ENCODE data around the gene KLHL18. TPM values are rescaled to one million over a fixed set of nuclear protein-coding genes. Genes with fewer than 3 reads are reported as not detected.

The KLHL18 gene
- total RNA-seq, 1 experiment from 2014 or later = 35.4 TPM

DNA sequence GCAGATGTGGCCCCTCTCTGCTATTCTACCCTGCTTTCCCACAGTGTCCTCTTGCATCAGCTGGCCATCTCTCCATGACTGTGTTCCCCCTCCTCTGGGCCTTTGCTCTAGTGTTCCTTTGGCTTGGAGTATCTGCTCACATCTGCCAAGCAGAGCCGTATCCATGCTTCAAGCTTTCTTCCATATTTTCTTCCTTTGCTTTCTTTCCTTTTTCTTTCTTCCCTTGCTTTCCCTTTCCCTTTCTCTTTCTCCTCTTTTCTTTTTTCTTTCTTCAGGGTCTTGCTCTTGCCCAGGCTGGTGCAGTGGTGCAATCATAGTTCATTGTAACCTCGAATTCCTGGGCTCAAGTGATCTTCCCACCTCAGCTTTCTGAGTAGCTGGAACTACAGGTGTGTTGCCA is 12.6 kb downstream of the KLHL18 start:
- in situ Hi-C loops (cut with HindIII; ENCODE audit: low pct_unique_long_range_greater_than_20kb, low sequenced_read_pairs) = no loop called here
- TF ChIP-seq, protein P1, sequence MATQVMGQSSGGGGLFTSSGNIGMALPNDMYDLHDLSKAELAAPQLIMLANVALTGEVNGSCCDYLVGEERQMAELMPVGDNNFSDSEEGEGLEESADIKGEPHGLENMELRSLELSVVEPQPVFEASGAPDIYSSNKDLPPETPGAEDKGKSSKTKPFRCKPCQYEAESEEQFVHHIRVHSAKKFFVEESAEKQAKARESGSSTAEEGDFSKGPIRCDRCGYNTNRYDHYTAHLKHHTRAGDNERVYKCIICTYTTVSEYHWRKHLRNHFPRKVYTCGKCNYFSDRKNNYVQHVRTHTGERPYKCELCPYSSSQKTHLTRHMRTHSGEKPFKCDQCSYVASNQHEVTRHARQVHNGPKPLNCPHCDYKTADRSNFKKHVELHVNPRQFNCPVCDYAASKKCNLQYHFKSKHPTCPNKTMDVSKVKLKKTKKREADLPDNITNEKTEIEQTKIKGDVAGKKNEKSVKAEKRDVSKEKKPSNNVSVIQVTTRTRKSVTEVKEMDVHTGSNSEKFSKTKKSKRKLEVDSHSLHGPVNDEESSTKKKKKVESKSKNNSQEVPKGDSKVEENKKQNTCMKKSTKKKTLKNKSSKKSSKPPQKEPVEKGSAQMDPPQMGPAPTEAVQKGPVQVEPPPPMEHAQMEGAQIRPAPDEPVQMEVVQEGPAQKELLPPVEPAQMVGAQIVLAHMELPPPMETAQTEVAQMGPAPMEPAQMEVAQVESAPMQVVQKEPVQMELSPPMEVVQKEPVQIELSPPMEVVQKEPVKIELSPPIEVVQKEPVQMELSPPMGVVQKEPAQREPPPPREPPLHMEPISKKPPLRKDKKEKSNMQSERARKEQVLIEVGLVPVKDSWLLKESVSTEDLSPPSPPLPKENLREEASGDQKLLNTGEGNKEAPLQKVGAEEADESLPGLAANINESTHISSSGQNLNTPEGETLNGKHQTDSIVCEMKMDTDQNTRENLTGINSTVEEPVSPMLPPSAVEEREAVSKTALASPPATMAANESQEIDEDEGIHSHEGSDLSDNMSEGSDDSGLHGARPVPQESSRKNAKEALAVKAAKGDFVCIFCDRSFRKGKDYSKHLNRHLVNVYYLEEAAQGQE (IDR thresholded peaks at IDR 0.05; ENCODE audit: insufficient read depth in 1 of 2, low read depth in 2 of 2, low read length in 1 of 2) = no peak
- TF ChIP-seq, protein P2, sequence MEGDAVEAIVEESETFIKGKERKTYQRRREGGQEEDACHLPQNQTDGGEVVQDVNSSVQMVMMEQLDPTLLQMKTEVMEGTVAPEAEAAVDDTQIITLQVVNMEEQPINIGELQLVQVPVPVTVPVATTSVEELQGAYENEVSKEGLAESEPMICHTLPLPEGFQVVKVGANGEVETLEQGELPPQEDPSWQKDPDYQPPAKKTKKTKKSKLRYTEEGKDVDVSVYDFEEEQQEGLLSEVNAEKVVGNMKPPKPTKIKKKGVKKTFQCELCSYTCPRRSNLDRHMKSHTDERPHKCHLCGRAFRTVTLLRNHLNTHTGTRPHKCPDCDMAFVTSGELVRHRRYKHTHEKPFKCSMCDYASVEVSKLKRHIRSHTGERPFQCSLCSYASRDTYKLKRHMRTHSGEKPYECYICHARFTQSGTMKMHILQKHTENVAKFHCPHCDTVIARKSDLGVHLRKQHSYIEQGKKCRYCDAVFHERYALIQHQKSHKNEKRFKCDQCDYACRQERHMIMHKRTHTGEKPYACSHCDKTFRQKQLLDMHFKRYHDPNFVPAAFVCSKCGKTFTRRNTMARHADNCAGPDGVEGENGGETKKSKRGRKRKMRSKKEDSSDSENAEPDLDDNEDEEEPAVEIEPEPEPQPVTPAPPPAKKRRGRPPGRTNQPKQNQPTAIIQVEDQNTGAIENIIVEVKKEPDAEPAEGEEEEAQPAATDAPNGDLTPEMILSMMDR (IDR thresholded peaks at IDR 0.05) = no peak
- Histone ChIP-seq H3K27me3 (ENCODE audit: control insufficient read depth, insufficient read depth, low read length) (no peaks in the 10 kb centered on the region), H3K9me3 (ENCODE audit: control insufficient read depth, insufficient read depth, low read depth, low read length) (no peaks in the 10 kb centered on the region), H3K4me3 (ENCODE audit: low read depth in 2 of 2, low read length in 2 of 2) (no peak overlapping the region), H3K27ac (ENCODE audit: low read length) (no peak overlapping the region), H3K36me3 (ENCODE audit: control insufficient read depth, insufficient read depth, low read length) (no peaks in the 10 kb centered on the region), H3K4me1 (ENCODE audit: control insufficient read depth, insufficient read depth, low read length) (no peaks in the 10 kb centered on the region)
- ATAC-seq (no peak), DNase-seq (ENCODE audit: low read depth, low spot score) (no peak)
- CTCF ChIA-PET = no interaction called here
- intact Hi-C loops (cut with micrococcal nuclease; ENCODE audit: unreplicated experiment) = no loop called here
- POLR2A ChIA-PET = no interaction called here
- no TSS peak for BruUV-seq (replicated peaks)

DNA sequence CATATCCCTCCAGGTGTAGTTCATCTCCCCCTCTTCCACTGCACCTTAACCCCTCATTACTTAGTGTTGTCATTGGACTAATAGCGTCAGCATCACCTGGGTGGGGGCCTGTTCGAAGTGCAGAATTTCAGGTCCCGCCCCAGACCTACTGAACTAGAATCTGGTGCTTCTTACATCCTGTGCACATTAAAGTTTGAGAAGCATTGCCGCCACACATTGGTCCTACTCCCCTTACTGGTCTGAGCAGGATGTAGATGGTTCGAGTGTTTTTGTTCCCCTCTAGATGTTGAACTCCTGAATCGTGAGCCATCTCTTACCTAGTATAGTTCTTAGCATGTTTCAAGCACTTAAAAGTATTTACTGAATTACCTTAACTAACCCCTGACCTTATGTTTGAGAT is 13.2 kb downstream of the KLHL18 start:
- TF ChIP-seq POLR2AphosphoS5 (IDR thresholded peaks at IDR 0.05; ENCODE audit: low read depth, low read length) = no peak
- TF ChIP-seq, protein P2 (IDR thresholded peaks at IDR 0.05) = no peak
- BruUV-seq (replicated peaks) = no TSS peak
- Histone ChIP-seq H3K4me1 (ENCODE audit: control insufficient read depth, insufficient read depth, low read length) (no peaks in the 10 kb centered on the region), H3K36me3 (ENCODE audit: control insufficient read depth, insufficient read depth, low read length) (no peaks in the 10 kb centered on the region; the same call in 1 of the 2 replicates), H3K4me3 (ENCODE audit: low read depth in 2 of 2, low read length in 2 of 2) (no peak overlapping the region), H3K27me3 (ENCODE audit: control insufficient read depth, insufficient read depth, low read length) (no peaks in the 10 kb centered on the region), H3K27ac (ENCODE audit: low read length) (no peak overlapping the region), H3K9me3 (ENCODE audit: control insufficient read depth, insufficient read depth, low read depth, low read length) (no peaks in the 10 kb centered on the region)
- ATAC-seq (no peak), DNase-seq (ENCODE audit: low read depth, low spot score) (no peak)
- ChIA-PET POLR2A (no interaction called here), CTCF (no interaction called here)
- intact Hi-C loops (cut with micrococcal nuclease; ENCODE audit: unreplicated experiment) = no loop called here
- in situ Hi-C loops (cut with HindIII; ENCODE audit: low pct_unique_long_range_greater_than_20kb, low sequenced_read_pairs) = no loop called here

DNA sequence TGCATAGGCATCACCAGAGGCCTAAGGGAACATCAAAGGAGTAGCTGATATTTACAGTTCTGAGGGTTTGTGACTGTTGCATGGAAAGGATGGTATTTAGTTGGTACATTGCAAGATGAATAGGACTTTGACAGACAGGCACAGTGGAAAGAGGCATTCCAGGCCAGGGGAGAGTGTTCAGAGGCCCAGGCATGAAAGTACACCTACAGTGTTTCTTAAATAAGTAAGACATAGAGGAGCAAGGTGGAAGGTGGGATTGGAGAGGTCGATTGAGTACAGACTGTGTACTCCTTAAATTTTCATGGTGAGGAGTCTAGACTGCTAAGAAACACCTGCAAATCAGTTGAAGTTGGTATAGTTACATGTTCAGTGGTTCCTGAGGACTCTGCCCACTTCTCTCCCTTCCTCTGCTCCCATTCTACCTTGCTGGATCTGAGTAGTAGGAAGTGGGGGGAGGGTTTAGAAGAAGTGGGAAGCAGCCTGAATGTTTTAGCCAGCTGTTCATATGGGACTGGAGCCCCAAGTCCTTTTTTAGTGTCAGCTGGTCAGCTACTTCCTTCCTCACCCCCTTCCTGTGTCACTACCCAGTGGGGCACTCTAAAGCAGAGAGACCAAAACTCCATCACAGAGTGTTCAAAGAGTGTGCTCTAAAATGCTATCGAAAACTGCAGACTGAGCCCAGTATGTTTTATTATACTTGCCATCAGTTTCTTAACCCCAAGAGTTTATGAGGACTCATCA is 14.0 kb downstream of the KLHL18 start:
- Histone ChIP-seq H3K4me1 (ENCODE audit: control insufficient read depth, insufficient read depth, low read length) (no peaks in the 10 kb centered on the region), H3K27me3 (ENCODE audit: control insufficient read depth, insufficient read depth, low read length) (no peaks in the 10 kb centered on the region), H3K9me3 (ENCODE audit: control insufficient read depth, insufficient read depth, low read depth, low read length) (no peaks in the 10 kb centered on the region), H3K4me3 (ENCODE audit: low read depth in 2 of 2, low read length in 2 of 2) (no peak overlapping the region), H3K27ac (ENCODE audit: low read length) (no peak overlapping the region), H3K36me3 (ENCODE audit: control insufficient read depth, insufficient read depth, low read length) (no peaks in the 10 kb centered on the region; the same call in 1 of the 2 replicates)
- no TSS peak for BruUV-seq (replicated peaks)
- ChIA-PET POLR2A (interaction anchor here (0.5 kb wide), 1 partner anchor 94 kb away, joined by 15 read pairs; no protein-coding TSS in a partner anchor), CTCF (no interaction called here)
- TF ChIP-seq TCF7L2 (IDR thresholded peaks at IDR 0.05; ENCODE audit: low read depth, low read length) = no peak
- TF ChIP-seq SIN3A (IDR thresholded peaks at IDR 0.05; ENCODE audit: borderline replicate concordance, insufficient read depth, low read depth, low read length) = no peak
- no peak for TF ChIP-seq POLR2AphosphoS5 (IDR thresholded peaks at IDR 0.05; ENCODE audit: low read depth, low read length)
- TF ChIP-seq, protein P2 (IDR thresholded peaks at IDR 0.05) = no peak
- TF ChIP-seq, protein P1 (IDR thresholded peaks at IDR 0.05; ENCODE audit: insufficient read depth in 1 of 2, low read depth in 2 of 2, low read length in 1 of 2) = no peak
- ATAC-seq (no peak), DNase-seq (ENCODE audit: low read depth, low spot score) (no peak)
- intact Hi-C loops (cut with micrococcal nuclease; ENCODE audit: unreplicated experiment) = no loop called here
- in situ Hi-C loops (cut with HindIII; ENCODE audit: low pct_unique_long_range_greater_than_20kb, low sequenced_read_pairs) = no loop called here
